IPS DF 6.9 (cell line): Measurements from ENCODE around the gene NBAS.

Source experiments
- DNase-seq: peaks from one replicate; pipeline ENCODE4 v3.0.0-alpha.2; 2013; ENCODE audit warnings: low read depth, low spot score
- H3K27ac ChIP-seq: one replicate; pipeline ENCODE4 v1.5.1; 2013; ENCODE audit warnings: low read length, control low read depth
- H3K27me3 ChIP-seq: 2 replicates; pipeline ENCODE4 v1.6.1; 2013; ENCODE audit warnings: mild to moderate bottlenecking, low read length; ENCODE audit not compliant: control insufficient read depth, insufficient read depth
- H3K36me3 ChIP-seq: 2 replicates; pipeline ENCODE4 v1.6.1; 2013; ENCODE audit warnings: low read length; ENCODE audit not compliant: control insufficient read depth, insufficient read depth
- H3K4me1 ChIP-seq: 2 replicates; pipeline ENCODE4 v1.6.1; 2013; ENCODE audit warnings: low read length; ENCODE audit not compliant: control insufficient read depth, insufficient read depth
- H3K4me3 ChIP-seq: 2 replicates; pipeline ENCODE4 v1.5.1; 2013; ENCODE audit warnings: mild to moderate bottlenecking, low read length
- H3K9me3 ChIP-seq: 2 replicates; pipeline ENCODE4 v1.6.1; 2013; ENCODE audit warnings: low read length, inconsistent platforms; ENCODE audit not compliant: control insufficient read depth, insufficient read depth
- WGBS: extraction: QIAGEN DNeasy Blood & Tissue Kit; methylation state at CpG from one replicate; pipeline ENCODE4 v1.1.7; 2013; ENCODE audit warnings: mixed read lengths, missing lambda C conversion rate; ENCODE audit not compliant: insufficient read length, insufficient coverage; 5-methylcytosine and 5-hydroxymethylcytosine counted together

The NBAS gene

GRCh38 chr2:15369129-15369528, 192.0 kb downstream of the NBAS start:
- no peak overlapping the region for H3K27ac ChIP-seq
- WGBS = no CpG with 5 or more reads among the region's 2 CpGs

GRCh38 chr2:15367715-15368114, 193.4 kb downstream of the NBAS start:
- H3K4me1 ChIP-seq = peaks cover 4% of the 10 kb centered on the region; the same call in 1 of the 2 replicates
- no peak for DNase-seq
- no peaks in the 10 kb centered on the region for H3K36me3 ChIP-seq
- no peaks in the 10 kb centered on the region for H3K27me3 ChIP-seq
- WGBS = no CpG with 5 or more reads among the region's 2 CpGs
- H3K27ac ChIP-seq = no peak overlapping the region
- H3K9me3 ChIP-seq = no peaks in the 10 kb centered on the region
- H3K4me3 ChIP-seq = no peak overlapping the region

More at GRCh38 chr2:15369129-15369528, 192.0 kb downstream of the NBAS start:
- no peak overlapping the region for H3K4me3 ChIP-seq
- no peaks in the 10 kb centered on the region for H3K27me3 ChIP-seq
- no peaks in the 10 kb centered on the region for H3K36me3 ChIP-seq
- H3K9me3 ChIP-seq = no peaks in the 10 kb centered on the region
- DNase-seq = no peak
- H3K4me1 ChIP-seq = peaks cover 4% of the 10 kb centered on the region; the same call in 1 of the 2 replicates

GRCh38 chr2:15367205-15367604, 193.9 kb downstream of the NBAS start:
- no peak overlapping the region for H3K4me3 ChIP-seq
- no peaks in the 10 kb centered on the region for H3K27me3 ChIP-seq
- H3K27ac ChIP-seq = no peak overlapping the region
- no peak for DNase-seq
- WGBS = no CpG with 5 or more reads among the region's 3 CpGs
- H3K36me3 ChIP-seq = no peaks in the 10 kb centered on the region
- no peaks in the 10 kb centered on the region for H3K9me3 ChIP-seq
- H3K4me1 ChIP-seq = peaks cover 4% of the 10 kb centered on the region; the same call in 1 of the 2 replicates

GRCh38 chr2:15365411-15365810, 195.7 kb downstream of the NBAS start:
- Histone ChIP-seq H3K27me3 (no peaks in the 10 kb centered on the region), H3K4me3 (no peak overlapping the region), H3K36me3 (no peaks in the 10 kb centered on the region), H3K4me1 (peaks cover 4% of the 10 kb centered on the region; the same call in 1 of the 2 replicates), H3K27ac (no peak overlapping the region), H3K9me3 (no peaks in the 10 kb centered on the region)
- no CpG with 5 or more reads among the region's 2 CpGs for WGBS
- no peak for DNase-seq

GRCh38 chr2:15364561-15364960, 196.6 kb downstream of the NBAS start:
- Histone ChIP-seq H3K4me1 (peaks cover 4% of the 10 kb centered on the region; the same call in 1 of the 2 replicates), H3K27ac (no peak overlapping the region), H3K4me3 (no peak overlapping the region), H3K36me3 (no peaks in the 10 kb centered on the region), H3K9me3 (no peaks in the 10 kb centered on the region), H3K27me3 (no peaks in the 10 kb centered on the region)
- WGBS = no CpG with 5 or more reads among the region's 2 CpGs
- DNase-seq = no peak

GRCh38 chr2:15363734-15364133, 197.4 kb downstream of the NBAS start:
- H3K27ac ChIP-seq = no peak overlapping the region
- H3K4me1 ChIP-seq = peaks cover 4% of the 10 kb centered on the region; the same call in 1 of the 2 replicates
- no peaks in the 10 kb centered on the region for H3K9me3 ChIP-seq
- H3K27me3 ChIP-seq = no peaks in the 10 kb centered on the region
- no peaks in the 10 kb centered on the region for H3K36me3 ChIP-seq
- no CpG with 5 or more reads among the region's 3 CpGs for WGBS
- no peak overlapping the region for H3K4me3 ChIP-seq
- no peak for DNase-seq

GRCh38 chr2:15363142-15363541, 198.0 kb downstream of the NBAS start:
- Histone ChIP-seq H3K4me3 (no peak overlapping the region), H3K9me3 (no peaks in the 10 kb centered on the region), H3K27me3 (no peaks in the 10 kb centered on the region), H3K36me3 (no peaks in the 10 kb centered on the region), H3K27ac (no peak overlapping the region), H3K4me1 (peaks cover 4% of the 10 kb centered on the region; the same call in 1 of the 2 replicates)
- no peak for DNase-seq

GRCh38 chr2:15359716-15360531, 201.2 kb downstream of the NBAS start:
- H3K36me3 ChIP-seq = no peaks in the 10 kb centered on the region
- no peak overlapping the region for H3K27ac ChIP-seq
- no peaks in the 10 kb centered on the region for H3K4me1 ChIP-seq
- no peaks in the 10 kb centered on the region for H3K27me3 ChIP-seq
- DNase-seq = no peak
- no peak overlapping the region for H3K4me3 ChIP-seq
- no CpG with 5 or more reads among the region's 5 CpGs for WGBS
- no peaks in the 10 kb centered on the region for H3K9me3 ChIP-seq

GRCh38 chr2:15357922-15358321, 203.2 kb downstream of the NBAS start:
- H3K9me3 ChIP-seq = no peaks in the 10 kb centered on the region
- no peak for DNase-seq
- H3K36me3 ChIP-seq = no peaks in the 10 kb centered on the region
- H3K4me3 ChIP-seq = no peak overlapping the region
- no peaks in the 10 kb centered on the region for H3K27me3 ChIP-seq
- WGBS = no CpG with 5 or more reads among the region's 5 CpGs
- no peak overlapping the region for H3K27ac ChIP-seq
- no peaks in the 10 kb centered on the region for H3K4me1 ChIP-seq

- Histone ChIP-seq H3K36me3 (no peaks in the 10 kb centered on the region), H3K4me3 (no peak overlapping the region), H3K9me3 (no peaks in the 10 kb centered on the region), H3K4me1 (peaks cover 2% of the 10 kb centered on the region; the same call in 1 of the 2 replicates), H3K27ac (no peak overlapping the region), H3K27me3 (no peaks in the 10 kb centered on the region)
- DNase-seq = no peak
- no CpG with 5 or more reads among the region's 1 CpG for WGBS
Measured at GRCh38 chr2:15357186-15357585, 203.9 kb downstream of the NBAS start.

GRCh38 chr2:15355386-15355785, 205.7 kb downstream of the NBAS start:
- no peaks in the 10 kb centered on the region for H3K27me3 ChIP-seq
- H3K4me1 ChIP-seq = peaks cover 2% of the 10 kb centered on the region; the same call in 1 of the 2 replicates
- H3K9me3 ChIP-seq = no peaks in the 10 kb centered on the region
- H3K27ac ChIP-seq = no peak overlapping the region
- no CpG with 5 or more reads among the region's 3 CpGs for WGBS
- H3K36me3 ChIP-seq = no peaks in the 10 kb centered on the region
- no peak overlapping the region for H3K4me3 ChIP-seq
- DNase-seq = no peak
